Testis (tissue), 3 donors: ENCODE measurements around the gene ANKRD12. TPM values are rescaled to one million over a fixed set of nuclear protein-coding genes. Genes with fewer than 3 reads are reported as not detected.

Experiments
- DNase-seq: peaks from one replicate; pipeline ENCODE4 v3.0.0-alpha.2; 2019
- H3K27ac ChIP-seq, 2 donors: fragments of 200-600 bp; sonication (generic); one replicate each; pipeline ENCODE4 v1.5.1; 2019
- H3K27me3 ChIP-seq: fragments of 200-600 bp; sonication (generic); one replicate; pipeline ENCODE4 v1.5.1; 2019
- H3K36me3 ChIP-seq: fragments of 200-600 bp; sonication (generic); one replicate; pipeline ENCODE4 v1.5.1; 2017; ENCODE audit warnings: low read depth; ENCODE audit errors: missing control alignments
- H3K4me1 ChIP-seq: fragments of 200-600 bp; sonication (generic); one replicate; pipeline ENCODE4 v1.5.1; 2019
- H3K4me3 ChIP-seq, 2 donors: fragments of 200-600 bp; sonication (generic); one replicate each; pipeline ENCODE4 v1.5.1; 2017 to 2019
- H3K9me3 ChIP-seq: fragments of 200-600 bp; sonication (generic); one replicate; pipeline ENCODE4 v1.5.1; 2017
- POLR2A ChIP-seq: fragments of 450-650 bp; IDR thresholded peaks from one replicate; pipeline ENCODE4 v1.6.1; 2017; ENCODE audit warnings: antibody characterized with exemption, mild to moderate bottlenecking, moderate library complexity
- WGBS, 2 donors: methylation state at CpG; one replicate each; pipeline ENCODE4 v1.1.5; 2018; 5-methylcytosine and 5-hydroxymethylcytosine counted together
- intact Hi-C: fragments of 100-400 bp; cut with DNase I; formaldehyde crosslinking; loops from one replicate; pipeline ENCODE4 v1.15.1; 2023; ENCODE audit warnings: low total_unique reads
- polyA plus RNA-seq: library from polyadenylated mRNA; stranded (reverse); fragments of 350-450 nt; fragmentation: Illumina TruSeq; extraction: RNeasy Lipid Tissue Mini Kit (QIAGEN cat#74804); gene quantifications from one replicate; pipeline ENCODE4 v1.2.3, GENCODE V29; 2014; ENCODE audit warnings: low read depth, low replicate concordance; ENCODE audit not compliant: insufficient read depth
- total RNA-seq, 2 donors: library from RNA; depleted of rRNA; stranded (reverse); fragments of >200 nt; gene quantifications; one replicate each; pipeline ENCODE4 v1.2.3, GENCODE V29; 2016
- TF ChIP-seq, protein P1 (sequence below), 3 experiments: fragments of 450-650 bp in 2 of 3; fragments of 200-600 bp in 1 of 3; sonication (generic) in 1 of 3; IDR thresholded peaks; one replicate each; pipeline ENCODE4 v1.5.1; 2016 to 2019; ENCODE audit warnings: antibody characterized with exemption in 3 of 3, mild to moderate bottlenecking in 2 of 3, moderate library complexity in 1 of 3

The ANKRD12 gene
- total and polyA plus RNA-seq, 3 donors from 2014 or later = 4.5 to 59.7 (median 58.5) TPM

DNA sequence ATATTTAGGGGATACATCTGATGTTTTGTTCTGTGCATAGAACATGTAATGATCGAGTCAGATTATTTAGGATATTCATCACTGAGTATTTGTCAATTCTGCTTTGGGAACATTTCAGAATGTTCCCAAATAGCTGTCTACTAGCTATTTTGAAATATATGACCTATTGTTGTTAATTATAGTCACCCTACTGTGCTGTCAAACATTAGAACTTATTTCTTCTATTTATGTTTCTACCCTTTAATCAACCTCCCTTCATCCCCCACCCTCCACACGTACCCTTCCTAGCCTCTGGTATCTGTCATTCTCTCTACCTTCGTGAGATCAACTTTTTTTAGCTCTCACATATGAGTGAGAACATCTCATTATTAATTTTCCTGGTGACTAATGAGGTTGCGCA is 40.9 kb downstream of the ANKRD12 start:
- DNase-seq = no peak
- TF ChIP-seq POLR2A = no peak
- TF ChIP-seq, protein P1, sequence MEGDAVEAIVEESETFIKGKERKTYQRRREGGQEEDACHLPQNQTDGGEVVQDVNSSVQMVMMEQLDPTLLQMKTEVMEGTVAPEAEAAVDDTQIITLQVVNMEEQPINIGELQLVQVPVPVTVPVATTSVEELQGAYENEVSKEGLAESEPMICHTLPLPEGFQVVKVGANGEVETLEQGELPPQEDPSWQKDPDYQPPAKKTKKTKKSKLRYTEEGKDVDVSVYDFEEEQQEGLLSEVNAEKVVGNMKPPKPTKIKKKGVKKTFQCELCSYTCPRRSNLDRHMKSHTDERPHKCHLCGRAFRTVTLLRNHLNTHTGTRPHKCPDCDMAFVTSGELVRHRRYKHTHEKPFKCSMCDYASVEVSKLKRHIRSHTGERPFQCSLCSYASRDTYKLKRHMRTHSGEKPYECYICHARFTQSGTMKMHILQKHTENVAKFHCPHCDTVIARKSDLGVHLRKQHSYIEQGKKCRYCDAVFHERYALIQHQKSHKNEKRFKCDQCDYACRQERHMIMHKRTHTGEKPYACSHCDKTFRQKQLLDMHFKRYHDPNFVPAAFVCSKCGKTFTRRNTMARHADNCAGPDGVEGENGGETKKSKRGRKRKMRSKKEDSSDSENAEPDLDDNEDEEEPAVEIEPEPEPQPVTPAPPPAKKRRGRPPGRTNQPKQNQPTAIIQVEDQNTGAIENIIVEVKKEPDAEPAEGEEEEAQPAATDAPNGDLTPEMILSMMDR (IDR thresholded peaks at IDR 0.05) = no peak
- intact Hi-C loops = no loop called here
- Histone ChIP-seq H3K27me3 (no peaks in the 10 kb centered on the region), H3K4me1 (no peaks in the 10 kb centered on the region), H3K36me3 (no peaks in the 10 kb centered on the region), H3K4me3 (no peak overlapping the region), H3K9me3 (no peaks in the 10 kb centered on the region), H3K27ac (no peak overlapping the region)
- WGBS, 2 donors = 84 to 90% methylated on average over 4 of the region's 4 CpGs

DNA sequence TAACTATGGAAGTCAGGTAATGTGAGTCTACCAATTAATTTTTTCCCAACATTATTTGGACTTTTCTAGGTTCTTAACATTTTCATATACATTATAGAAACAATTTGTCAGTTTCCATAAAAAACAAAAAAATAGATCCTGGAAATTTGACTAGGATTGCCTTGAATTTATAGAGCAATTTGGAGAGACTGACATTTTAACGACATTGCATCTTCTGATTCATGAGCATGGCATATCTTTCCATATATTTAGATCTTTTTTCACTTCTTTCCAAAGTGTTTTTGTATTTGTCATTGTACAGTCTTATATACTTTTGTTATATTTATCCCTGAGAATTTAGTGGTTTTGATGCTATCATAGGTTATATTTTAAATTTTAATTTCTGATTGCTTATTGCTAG is 42.0 kb downstream of the ANKRD12 start:
- DNase-seq = no peak
- intact Hi-C loops = no loop called here
- no peak overlapping the region for H3K4me3 ChIP-seq
- no peaks in the 10 kb centered on the region for H3K4me1 ChIP-seq
- no peaks in the 10 kb centered on the region for H3K9me3 ChIP-seq
- WGBS, 2 donors = 97% methylated on average over 1 of the region's 1 CpG
- H3K27me3 ChIP-seq = no peaks in the 10 kb centered on the region
- no peaks in the 10 kb centered on the region for H3K36me3 ChIP-seq
- H3K27ac ChIP-seq = no peak overlapping the region
- TF ChIP-seq POLR2A = no peak
- TF ChIP-seq, protein P1 (IDR thresholded peaks at IDR 0.05) = no peak

DNA sequence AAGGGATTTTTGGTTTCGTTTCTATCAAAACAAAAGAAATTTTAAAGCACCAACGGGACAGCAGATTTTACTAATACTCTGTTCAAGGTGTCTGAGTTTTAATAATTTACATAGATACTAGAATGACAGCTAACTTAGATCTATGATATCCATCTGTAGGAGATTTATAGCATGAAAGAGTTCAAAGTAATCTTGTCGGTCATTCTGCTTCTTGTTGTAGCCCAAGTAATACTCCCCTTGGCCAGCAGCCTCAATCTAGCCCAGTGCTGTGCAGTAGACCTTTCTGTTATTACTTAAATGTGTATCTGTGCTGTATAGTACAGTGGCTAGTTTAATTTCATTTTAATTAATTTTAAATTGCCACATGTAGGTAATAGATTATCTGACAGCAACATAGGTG is 44.7 kb downstream of the ANKRD12 start:
- intact Hi-C loops = no loop called here
- Histone ChIP-seq H3K36me3 (no peaks in the 10 kb centered on the region), H3K27ac (no peak overlapping the region), H3K9me3 (no peaks in the 10 kb centered on the region), H3K27me3 (no peaks in the 10 kb centered on the region), H3K4me1 (no peaks in the 10 kb centered on the region), H3K4me3 (no peak overlapping the region)
- 83 to 85% methylated on average over 3 of the region's 3 CpGs for WGBS, 2 donors
- no peak for TF ChIP-seq POLR2A
- TF ChIP-seq, protein P1 (IDR thresholded peaks at IDR 0.05) = no peak
- no peak for DNase-seq

DNA sequence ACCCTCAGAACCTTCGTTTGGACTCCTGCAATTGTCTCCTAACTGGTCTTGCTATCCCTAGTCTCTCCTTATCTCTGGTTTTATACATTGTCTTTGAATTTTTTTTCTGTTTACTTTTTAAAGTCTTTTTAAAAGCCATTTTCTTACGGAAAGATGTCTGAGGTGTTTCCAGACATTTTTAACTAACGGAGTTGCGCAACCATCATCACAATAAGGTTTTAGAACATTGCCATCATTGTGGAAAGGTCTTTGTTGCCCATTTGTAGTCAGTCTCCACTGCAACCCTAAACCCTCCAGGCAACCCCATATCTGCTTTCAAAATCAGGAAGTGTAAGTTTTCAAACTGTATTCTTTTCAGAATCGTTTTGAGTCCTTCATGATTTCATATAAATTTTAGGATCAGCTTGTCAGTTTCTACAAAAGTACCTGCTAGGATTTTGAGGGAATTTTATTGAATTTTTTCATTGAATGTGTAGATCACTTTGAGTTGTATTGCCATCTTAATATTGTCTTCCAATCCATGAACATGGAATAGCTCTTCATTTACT is 46.3 kb downstream of the ANKRD12 start:
- TF ChIP-seq, protein P1 (IDR thresholded peaks at IDR 0.05) = no peak
- no peak for TF ChIP-seq POLR2A
- 82 to 84% methylated on average over 5 of the region's 5 CpGs for WGBS, 2 donors
- no peak overlapping the region for H3K27ac ChIP-seq
- no peaks in the 10 kb centered on the region for H3K9me3 ChIP-seq
- H3K27me3 ChIP-seq = no peaks in the 10 kb centered on the region
- intact Hi-C loops = no loop called here
- DNase-seq = no peak
- H3K4me3 ChIP-seq = no peak overlapping the region
- no peaks in the 10 kb centered on the region for H3K36me3 ChIP-seq
- no peaks in the 10 kb centered on the region for H3K4me1 ChIP-seq

DNA sequence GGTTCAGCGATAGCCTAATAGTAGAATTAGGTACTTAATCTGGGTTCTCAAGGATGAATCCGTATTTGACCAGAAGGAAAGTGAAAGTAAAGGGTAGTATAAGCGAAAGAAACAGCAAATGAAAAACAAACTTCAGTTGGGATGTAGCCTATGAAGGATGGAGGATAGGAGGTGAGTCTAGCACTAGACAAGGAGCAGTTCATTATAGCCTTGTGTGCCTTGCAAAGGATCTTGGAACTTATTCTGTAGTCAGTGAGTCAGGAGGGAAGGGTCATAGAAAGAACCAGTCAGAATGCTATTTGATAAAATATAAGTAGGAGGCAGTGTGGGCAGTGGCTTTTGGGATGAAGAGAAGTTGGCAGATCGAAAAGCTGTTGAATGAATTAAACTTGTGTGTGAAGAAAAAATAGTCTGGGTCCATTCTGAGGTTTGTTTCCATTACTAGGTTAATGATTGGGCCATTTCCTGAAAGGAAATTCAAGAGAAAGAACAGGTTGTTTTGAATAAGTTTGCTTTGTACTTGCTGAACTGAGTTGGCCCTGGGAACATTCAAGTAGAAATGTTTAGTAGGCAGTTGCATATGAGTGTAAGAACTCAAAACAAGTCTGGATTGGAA is 48.5 kb downstream of the ANKRD12 start:
- no peaks in the 10 kb centered on the region for H3K36me3 ChIP-seq
- H3K9me3 ChIP-seq = no peaks in the 10 kb centered on the region
- TF ChIP-seq, protein P1 (IDR thresholded peaks at IDR 0.05) = no peak
- TF ChIP-seq POLR2A = no peak
- H3K4me1 ChIP-seq = no peaks in the 10 kb centered on the region
- intact Hi-C loops = no loop called here
- DNase-seq = no peak
- 83 to 84% methylated on average over 4 of the region's 4 CpGs for WGBS, 2 donors
- H3K27ac ChIP-seq = no peak overlapping the region
- H3K27me3 ChIP-seq = no peaks in the 10 kb centered on the region
- H3K4me3 ChIP-seq = no peak overlapping the region
